COLO829 (cell line): ENCODE results near the gene ALKBH3.

ENCODE experiments used
- DNase-seq: peaks from one replicate; pipeline ENCODE4 v3.0.0; 2012; ENCODE audit warnings: low spot score

The ALKBH3 gene

GRCh38 chr11:43941257-43941994, 60.8 kb downstream of the ALKBH3 start:
- DNase-seq = no peak

GRCh38 chr11:43942662-43943371, 62.2 kb downstream of the ALKBH3 start:
- no peak for DNase-seq

GRCh38 chr11:43943372-43943930, 62.8 kb downstream of the ALKBH3 start:
- DNase-seq = no peak

GRCh38 chr11:43943931-43944751, 63.5 kb downstream of the ALKBH3 start:
- DNase-seq = no peak

- peak; percentile 66 for DNase-seq
Observed at GRCh38 chr11:43944761-43945311, 64.2 kb downstream of the ALKBH3 start.

- no peak for DNase-seq
Observed at GRCh38 chr11:43947003-43947500, 66.4 kb downstream of the ALKBH3 start.

GRCh38 chr11:43947815-43948214, 67.2 kb downstream of the ALKBH3 start:
- no peak for DNase-seq

- no peak for DNase-seq
Observed at GRCh38 chr11:43948341-43949225, 68.0 kb downstream of the ALKBH3 start.

GRCh38 chr11:43950311-43950855, 69.8 kb downstream of the ALKBH3 start:
- no peak for DNase-seq

GRCh38 chr11:43951231-43951630, 70.6 kb downstream of the ALKBH3 start:
- no peak for DNase-seq

GRCh38 chr11:43952020-43952400, 71.4 kb downstream of the ALKBH3 start:
- DNase-seq = no peak

- no peak for DNase-seq
Observed at GRCh38 chr11:43952401-43953342, 72.0 kb downstream of the ALKBH3 start.

GRCh38 chr11:43953521-43953920, 72.9 kb downstream of the ALKBH3 start:
- no peak for DNase-seq

GRCh38 chr11:43954241-43954640, 73.6 kb downstream of the ALKBH3 start:
- DNase-seq = no peak

GRCh38 chr11:43955381-43956118, 74.9 kb downstream of the ALKBH3 start:
- DNase-seq = no peak

GRCh38 chr11:43957571-43957970, 76.9 kb downstream of the ALKBH3 start:
- DNase-seq = no peak

- no peak for DNase-seq
Observed at GRCh38 chr11:43959321-43959995, 78.8 kb downstream of the ALKBH3 start.
